HFF-Myc (cell line): ENCODE measurements around the gene MYT1.

Experiments used
- DNase-seq: peaks from one replicate; pipeline ENCODE4 v3.0.0-alpha.2; 2011; ENCODE audit warnings: low read depth; ENCODE audit errors: extremely low read depth
- H3K4me3 ChIP-seq: replicated peaks from 2 replicates; pipeline ENCODE4 v1.5.1; 2011; ENCODE audit warnings: low read depth, mild to moderate bottlenecking, control low read depth, low read length
- TF ChIP-seq, protein P1 (sequence below): IDR thresholded peaks from 2 replicates; pipeline ENCODE4 v1.5.1; 2012; ENCODE audit warnings: mild to moderate bottlenecking, low read depth, low read length, control low read depth; ENCODE audit errors: missing control alignments

MYT1 gene

DNA sequence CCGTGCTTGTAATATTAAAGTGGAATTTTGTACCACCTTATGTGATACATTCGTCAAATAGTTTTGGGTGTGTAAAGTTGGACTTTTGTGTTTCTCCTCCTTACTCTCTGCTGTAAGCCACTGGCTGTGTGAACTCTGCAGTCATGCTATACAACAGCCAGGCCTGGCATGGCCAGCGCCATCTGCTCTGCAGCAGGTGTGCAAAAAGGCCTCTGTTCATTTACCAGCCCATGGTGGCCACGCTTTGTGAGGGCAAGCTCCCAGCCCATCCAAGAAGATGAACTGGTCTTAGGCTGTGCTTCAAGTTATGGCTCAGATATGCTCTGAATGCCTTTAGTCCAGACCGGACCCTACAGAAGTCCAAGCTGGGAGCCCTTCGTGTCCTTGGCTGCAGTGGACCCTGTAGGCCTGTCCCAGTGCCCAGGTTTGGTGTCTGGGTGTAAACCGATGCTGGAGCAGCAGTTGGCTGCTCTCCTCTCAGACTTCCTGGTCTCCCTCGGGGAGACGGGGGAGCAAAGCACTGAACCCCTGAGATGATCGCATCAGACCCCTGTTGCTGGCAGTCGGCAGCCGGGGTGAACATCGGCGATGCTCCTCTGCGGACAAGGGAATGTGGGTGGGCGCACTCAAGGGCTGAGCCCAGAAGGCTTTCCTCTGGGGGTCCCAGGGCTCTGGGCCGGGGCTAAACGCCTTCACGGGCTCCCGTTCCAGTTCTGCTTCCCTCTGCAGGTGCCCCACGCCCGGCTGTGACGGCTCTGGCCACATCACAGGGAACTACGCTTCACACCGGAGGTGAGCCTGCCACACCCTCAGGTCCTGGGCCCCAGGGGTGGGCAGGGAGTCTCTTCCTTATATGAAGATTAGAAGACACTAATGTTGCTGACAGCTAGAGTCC is 62.7 kb downstream of the MYT1 start:
- DNase-seq = no peak
- TF ChIP-seq, protein P1, sequence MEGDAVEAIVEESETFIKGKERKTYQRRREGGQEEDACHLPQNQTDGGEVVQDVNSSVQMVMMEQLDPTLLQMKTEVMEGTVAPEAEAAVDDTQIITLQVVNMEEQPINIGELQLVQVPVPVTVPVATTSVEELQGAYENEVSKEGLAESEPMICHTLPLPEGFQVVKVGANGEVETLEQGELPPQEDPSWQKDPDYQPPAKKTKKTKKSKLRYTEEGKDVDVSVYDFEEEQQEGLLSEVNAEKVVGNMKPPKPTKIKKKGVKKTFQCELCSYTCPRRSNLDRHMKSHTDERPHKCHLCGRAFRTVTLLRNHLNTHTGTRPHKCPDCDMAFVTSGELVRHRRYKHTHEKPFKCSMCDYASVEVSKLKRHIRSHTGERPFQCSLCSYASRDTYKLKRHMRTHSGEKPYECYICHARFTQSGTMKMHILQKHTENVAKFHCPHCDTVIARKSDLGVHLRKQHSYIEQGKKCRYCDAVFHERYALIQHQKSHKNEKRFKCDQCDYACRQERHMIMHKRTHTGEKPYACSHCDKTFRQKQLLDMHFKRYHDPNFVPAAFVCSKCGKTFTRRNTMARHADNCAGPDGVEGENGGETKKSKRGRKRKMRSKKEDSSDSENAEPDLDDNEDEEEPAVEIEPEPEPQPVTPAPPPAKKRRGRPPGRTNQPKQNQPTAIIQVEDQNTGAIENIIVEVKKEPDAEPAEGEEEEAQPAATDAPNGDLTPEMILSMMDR = no peak
- no peak overlapping the region for H3K4me3 ChIP-seq

DNA sequence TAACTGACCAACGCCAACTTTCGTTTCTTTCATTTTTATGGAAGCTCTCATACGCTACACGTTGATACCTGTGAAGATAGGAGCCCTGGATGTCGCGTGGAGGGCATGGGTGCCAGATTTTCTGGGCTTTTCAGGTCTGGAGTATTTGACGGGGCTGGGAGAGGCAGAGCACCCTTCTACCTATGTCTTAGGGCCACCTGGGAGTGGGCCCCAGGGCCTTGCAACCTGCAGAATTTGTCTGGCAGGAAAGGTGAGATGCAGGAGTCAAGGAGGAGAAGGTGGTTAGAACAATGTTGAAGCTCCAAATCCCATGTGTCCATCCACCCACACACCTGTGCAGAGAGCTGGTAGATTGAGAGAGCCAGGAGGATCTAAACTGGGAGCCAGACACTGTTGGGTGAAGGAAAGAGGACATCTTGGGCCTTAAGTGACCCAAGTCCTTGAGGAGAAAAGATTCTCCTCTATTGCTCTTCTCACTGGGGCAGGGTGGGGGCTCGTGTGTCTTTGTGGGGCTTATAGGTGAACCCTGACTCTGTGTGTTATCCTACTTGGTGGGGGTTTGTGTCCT is 63.9 kb downstream of the MYT1 start:
- TF ChIP-seq, protein P1 = no peak
- no peak overlapping the region for H3K4me3 ChIP-seq
- no peak for DNase-seq

DNA sequence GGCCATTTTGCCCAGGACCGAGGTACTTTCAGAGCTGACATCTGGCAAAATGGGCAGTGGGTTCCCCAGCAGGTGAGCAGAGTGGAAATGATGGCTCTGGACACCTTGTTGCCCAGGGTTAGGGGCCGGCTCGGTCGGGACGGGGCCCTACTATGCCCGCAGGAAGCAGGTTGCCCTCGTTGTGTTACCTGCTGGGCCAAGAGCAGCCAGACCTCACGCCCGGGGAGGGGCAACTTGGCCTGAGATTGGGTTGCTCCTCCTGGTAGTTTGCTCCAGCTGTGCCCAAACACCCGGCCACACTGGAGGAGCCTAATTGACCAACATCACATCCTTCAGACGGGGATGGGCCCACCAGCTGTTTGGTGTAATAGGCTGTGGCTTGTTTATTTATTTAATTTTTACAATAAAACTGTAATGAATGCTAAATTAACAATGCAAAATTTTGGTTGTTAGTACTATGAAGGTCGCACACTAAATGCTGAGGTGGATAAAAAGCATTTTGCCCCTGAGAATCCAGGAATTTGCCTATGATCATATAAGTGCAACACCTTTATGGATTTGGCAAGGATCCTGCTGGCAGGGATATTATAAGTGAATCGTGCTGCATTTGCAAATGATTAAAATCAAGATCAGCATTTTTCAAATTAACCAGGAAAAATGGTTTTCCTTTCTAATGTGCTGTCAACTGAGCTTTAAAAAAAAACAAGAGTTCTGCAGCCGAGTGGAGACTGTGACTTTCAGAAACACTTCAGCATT is 64.7 kb downstream of the MYT1 start:
- H3K4me3 ChIP-seq = no peak overlapping the region
- DNase-seq = no peak
- TF ChIP-seq, protein P1 = no peak

DNA sequence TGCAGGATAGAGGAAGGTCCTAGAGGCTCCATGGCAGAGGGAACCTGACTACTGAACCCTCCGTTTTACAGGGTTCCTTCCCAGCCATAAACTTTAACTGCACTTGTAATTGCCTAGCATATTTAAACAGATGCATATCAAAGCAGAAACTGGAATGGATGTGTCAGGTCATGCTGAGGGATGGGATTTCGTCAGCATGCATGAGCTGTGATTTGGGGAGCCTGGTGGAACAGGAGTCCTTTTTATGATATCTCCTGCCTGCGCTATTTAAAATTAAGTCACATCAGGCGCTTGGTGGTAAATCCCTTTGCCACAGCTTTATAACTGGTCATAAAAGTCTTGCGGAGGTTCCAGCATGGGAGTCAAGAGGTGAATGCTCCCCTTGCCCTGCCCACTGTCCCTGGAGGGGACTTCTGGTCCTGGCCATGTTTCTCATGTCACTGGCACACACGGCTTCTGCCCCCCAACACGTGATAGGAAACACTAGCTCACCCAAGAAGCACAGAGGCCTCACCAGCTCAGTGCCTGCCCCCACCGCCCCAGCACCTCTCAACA is 65.3 kb downstream of the MYT1 start:
- no peak for DNase-seq
- H3K4me3 ChIP-seq = no peak overlapping the region
- TF ChIP-seq, protein P1 = no peak

DNA sequence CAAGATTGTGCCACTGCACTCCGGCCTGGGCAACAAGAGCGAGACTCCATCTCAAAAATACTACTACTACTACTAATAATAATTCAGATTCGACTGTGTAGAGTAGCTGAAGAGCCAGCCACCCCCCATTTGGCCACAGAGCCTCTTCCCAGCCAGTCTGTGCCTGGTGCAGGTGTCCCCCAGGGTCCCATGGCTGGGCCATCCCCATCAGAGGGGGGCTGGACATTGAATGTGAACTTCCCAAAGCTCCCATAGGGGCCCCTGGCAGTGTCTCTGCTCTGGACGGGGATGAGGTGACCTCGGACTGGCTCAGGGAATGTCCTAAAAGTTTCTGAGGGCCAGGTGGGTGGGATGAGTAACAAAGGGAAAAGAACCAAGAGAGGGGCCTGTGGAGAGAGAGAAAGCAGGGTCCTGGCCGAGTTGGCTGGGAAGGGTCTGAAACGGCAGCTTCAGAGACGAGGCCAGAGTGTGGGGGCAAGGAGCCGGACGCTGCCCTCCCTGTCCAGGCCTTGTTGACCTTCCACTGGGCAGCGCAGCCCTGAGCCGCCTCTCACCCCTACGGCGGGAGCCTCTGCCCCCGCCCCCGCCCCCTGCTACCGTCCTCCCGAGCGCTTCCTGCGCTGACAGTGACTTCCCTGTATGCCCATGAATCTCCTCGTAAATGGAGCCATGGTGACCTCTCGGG is 66.4 kb downstream of the MYT1 start:
- DNase-seq = no peak
- no peak overlapping the region for H3K4me3 ChIP-seq
- TF ChIP-seq, protein P1 = no peak
